ENCODE data around the gene RBM15B. TPM values are rescaled to one million over a fixed set of nuclear protein-coding genes. Genes with fewer than 3 reads are reported as not detected.

RBM15B gene
- total RNA-seq, 2 experiments from 2014 or later = 29.1 to 29.2 TPM

DNA sequence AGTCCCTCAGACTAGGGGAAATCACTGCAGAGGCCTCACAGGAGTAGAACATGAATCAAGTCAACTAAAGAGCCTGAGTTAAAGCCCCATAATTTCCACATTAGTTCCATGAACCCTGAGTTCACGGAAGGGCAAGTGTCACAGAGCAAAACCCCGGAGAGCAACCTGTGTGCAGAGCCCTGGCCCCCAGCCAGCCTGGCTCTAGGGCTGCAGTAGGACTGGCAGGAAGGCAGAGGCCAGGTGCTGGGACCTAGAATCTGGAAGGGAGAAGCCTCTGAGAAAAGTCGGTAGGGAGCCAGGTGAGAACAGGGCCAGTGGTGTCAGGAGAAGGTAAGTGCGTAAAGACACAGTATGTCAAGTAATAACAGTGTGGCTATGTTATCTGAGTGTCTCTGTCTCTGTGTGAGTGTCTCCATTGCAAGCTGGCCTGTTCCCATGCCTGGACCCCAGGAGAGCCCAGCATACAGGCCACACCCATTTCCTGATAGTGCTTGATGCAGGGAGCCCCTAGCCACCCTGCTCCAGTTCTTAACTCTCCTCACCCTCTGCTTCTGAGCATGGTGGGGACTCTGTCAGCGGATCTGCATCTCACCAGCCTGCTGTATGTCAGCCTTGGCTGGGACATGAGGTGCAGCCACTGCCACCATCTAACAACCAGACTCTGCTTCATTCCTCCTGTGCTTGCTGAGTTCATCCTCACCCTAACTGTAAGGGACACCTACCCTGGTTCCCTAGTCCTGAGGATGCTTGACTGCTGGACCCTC lies 17.2 kb upstream of the RBM15B start:
- intact Hi-C loops (cut with DNase I, micrococcal nuclease) = loop anchor here in 1 of 2 experiments (5.0 kb wide), 1 partner anchor 802 kb away; no protein-coding TSS in a partner anchor
- H3K4me3 Mint-ChIP-seq = no peak overlapping the region
- DNase-seq (no peak), ATAC-seq (ENCODE audit: poor library complexity) (no peak)
- ChIA-PET POLR2A (no interaction called here), CTCF (no interaction called here)
- H3K27me3 Mint-ChIP-seq = no peaks in the 10 kb centered on the region
- no peaks in the 10 kb centered on the region for H3K9me3 Mint-ChIP-seq
- Histone ChIP-seq H3K4me1 (ENCODE audit: insufficient read depth, low read length) (peaks cover 4% of the 10 kb centered on the region), H3K9me3 (ENCODE audit: control insufficient read depth in 1 of 2, insufficient read depth in 1 of 2, low read length in 2 of 2) (no peaks in the 10 kb centered on the region), H3K27ac (ENCODE audit: low read depth in 1 of 2, low read length in 2 of 2) (no peak overlapping the region), H3K36me3 (ENCODE audit: insufficient read depth, low read length) (no peaks in the 10 kb centered on the region), H3K4me3 (ENCODE audit: low read length) (no peak overlapping the region), H3K27me3 (ENCODE audit: control insufficient read depth in 1 of 2, insufficient read depth in 2 of 2, low read length in 2 of 2) (no peaks in the 10 kb centered on the region)
- H3K36me3 Mint-ChIP-seq (ENCODE audit: low read depth) = no peaks in the 10 kb centered on the region
- H3K4me1 Mint-ChIP-seq (ENCODE audit: low read depth) = peaks cover 3% of the 10 kb centered on the region
- TF ChIP-seq, protein P1, sequence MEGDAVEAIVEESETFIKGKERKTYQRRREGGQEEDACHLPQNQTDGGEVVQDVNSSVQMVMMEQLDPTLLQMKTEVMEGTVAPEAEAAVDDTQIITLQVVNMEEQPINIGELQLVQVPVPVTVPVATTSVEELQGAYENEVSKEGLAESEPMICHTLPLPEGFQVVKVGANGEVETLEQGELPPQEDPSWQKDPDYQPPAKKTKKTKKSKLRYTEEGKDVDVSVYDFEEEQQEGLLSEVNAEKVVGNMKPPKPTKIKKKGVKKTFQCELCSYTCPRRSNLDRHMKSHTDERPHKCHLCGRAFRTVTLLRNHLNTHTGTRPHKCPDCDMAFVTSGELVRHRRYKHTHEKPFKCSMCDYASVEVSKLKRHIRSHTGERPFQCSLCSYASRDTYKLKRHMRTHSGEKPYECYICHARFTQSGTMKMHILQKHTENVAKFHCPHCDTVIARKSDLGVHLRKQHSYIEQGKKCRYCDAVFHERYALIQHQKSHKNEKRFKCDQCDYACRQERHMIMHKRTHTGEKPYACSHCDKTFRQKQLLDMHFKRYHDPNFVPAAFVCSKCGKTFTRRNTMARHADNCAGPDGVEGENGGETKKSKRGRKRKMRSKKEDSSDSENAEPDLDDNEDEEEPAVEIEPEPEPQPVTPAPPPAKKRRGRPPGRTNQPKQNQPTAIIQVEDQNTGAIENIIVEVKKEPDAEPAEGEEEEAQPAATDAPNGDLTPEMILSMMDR (IDR thresholded peaks at IDR 0.05) = no peak
- no peak overlapping the region for H3K27ac Mint-ChIP-seq

DNA sequence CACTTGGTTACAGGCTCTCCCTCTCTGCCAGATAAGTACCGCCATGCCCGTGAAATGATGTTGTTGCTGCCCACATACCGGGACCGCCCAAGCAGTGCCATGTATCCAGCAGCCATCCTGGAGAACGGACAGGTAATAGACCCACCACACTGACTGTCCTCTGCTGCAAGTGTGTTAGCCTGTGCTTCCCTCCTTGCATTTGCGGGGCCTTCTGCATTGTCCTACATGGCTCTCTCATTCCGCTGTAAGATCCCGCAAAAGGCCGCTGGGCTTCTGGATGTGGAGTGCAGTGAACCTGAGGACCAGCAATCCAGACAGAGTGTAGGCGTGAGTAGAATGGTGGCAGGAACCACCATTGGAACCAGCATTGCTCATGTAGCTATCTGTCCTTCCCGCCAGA lies 16.6 kb upstream of the RBM15B start:
- peaks cover 10% of the 10 kb centered on the region for H3K4me1 ChIP-seq (ENCODE audit: insufficient read depth, low read length)
- H3K36me3 ChIP-seq (ENCODE audit: insufficient read depth, low read length) = no peaks in the 10 kb centered on the region
- no peaks in the 10 kb centered on the region for H3K9me3 ChIP-seq (ENCODE audit: control insufficient read depth in 1 of 2, insufficient read depth in 1 of 2, low read length in 2 of 2)
- Mint-ChIP-seq H3K9me3 (no peaks in the 10 kb centered on the region), H3K27ac (no peak overlapping the region), H3K27me3 (no peaks in the 10 kb centered on the region), H3K4me3 (no peak overlapping the region), H3K36me3 (ENCODE audit: low read depth) (no peaks in the 10 kb centered on the region), H3K4me1 (ENCODE audit: low read depth) (peaks cover 9% of the 10 kb centered on the region)
- CTCF ChIA-PET = no interaction called here
- H3K4me3 ChIP-seq (ENCODE audit: low read length) = no peak overlapping the region
- TF ChIP-seq, protein P1 (IDR thresholded peaks at IDR 0.05) = no peak
- DNase-seq (peak in 1 of 14 experiments; percentile 8), ATAC-seq (ENCODE audit: poor library complexity) (no peak)
- POLR2A ChIA-PET = no interaction called here
- intact Hi-C loops (cut with DNase I, micrococcal nuclease) = loop anchor here in 1 of 2 experiments (5.0 kb wide), 1 partner anchor 802 kb away; no protein-coding TSS in a partner anchor
- H3K27ac ChIP-seq (ENCODE audit: low read depth in 1 of 2, low read length in 2 of 2) = no peak overlapping the region
- no peaks in the 10 kb centered on the region for H3K27me3 ChIP-seq (ENCODE audit: control insufficient read depth in 1 of 2, insufficient read depth in 2 of 2, low read length in 2 of 2)

DNA sequence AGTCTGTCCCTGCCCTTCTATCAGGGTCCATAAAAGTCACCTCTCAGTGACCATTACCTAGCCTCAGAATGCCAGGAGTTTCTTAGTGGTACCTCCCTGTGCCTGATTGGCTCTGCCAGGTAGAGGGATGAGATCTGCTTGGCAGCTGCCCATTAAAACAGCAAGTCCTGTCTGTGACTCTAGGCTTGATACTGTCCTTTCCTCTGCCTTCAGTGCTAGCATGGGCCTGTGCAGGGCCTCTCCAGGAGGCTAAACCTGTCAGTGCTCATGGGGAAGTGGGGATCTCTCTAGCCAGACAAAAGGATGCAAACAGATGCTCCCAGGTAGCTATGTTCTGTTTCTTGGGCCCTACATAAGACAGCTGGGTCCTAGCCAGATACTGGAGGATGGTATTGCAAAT lies 15.9 kb upstream of the RBM15B start:
- no peaks in the 10 kb centered on the region for H3K27me3 Mint-ChIP-seq

More for the DNA sequence above, 15.9 kb upstream of the RBM15B start:
- Histone ChIP-seq H3K4me3 (ENCODE audit: low read length) (no peak overlapping the region), H3K27ac (ENCODE audit: low read depth in 1 of 2, low read length in 2 of 2) (no peak overlapping the region), H3K27me3 (ENCODE audit: control insufficient read depth in 1 of 2, insufficient read depth in 2 of 2, low read length in 2 of 2) (no peaks in the 10 kb centered on the region), H3K36me3 (ENCODE audit: insufficient read depth, low read length) (no peaks in the 10 kb centered on the region), H3K4me1 (ENCODE audit: insufficient read depth, low read length) (peaks cover 12% of the 10 kb centered on the region), H3K9me3 (ENCODE audit: control insufficient read depth in 1 of 2, insufficient read depth in 1 of 2, low read length in 2 of 2) (no peaks in the 10 kb centered on the region)
- intact Hi-C loops (cut with DNase I, micrococcal nuclease) = no loop called here
- TF ChIP-seq, protein P1 (IDR thresholded peaks at IDR 0.05) = no peak
- Mint-ChIP-seq H3K4me3 (no peak overlapping the region), H3K36me3 (ENCODE audit: low read depth) (no peaks in the 10 kb centered on the region), H3K27ac (no peak overlapping the region), H3K4me1 (ENCODE audit: low read depth) (peaks cover 11% of the 10 kb centered on the region), H3K9me3 (no peaks in the 10 kb centered on the region)
- CTCF ChIA-PET = no interaction called here
- no peak for ATAC-seq (ENCODE audit: poor library complexity)
- no peak for DNase-seq
- POLR2A ChIA-PET = no interaction called here

Data from CD4-positive, alpha-beta T cell (primary cell).